Stimulated activated CD4-positive, alpha-beta T cell treated with anti-CD3 and anti-CD28 coated beads, Interleukin-1b, Interleukin-23, amount 100 ng/mL, for 24 hours (primary cell): Measurements from ENCODE around the gene IFT22.
"Not testable (repeated sequence)": the region's sequence is repeated elsewhere in the genome, so short reads cannot be mapped to it uniquely, and the experiment has no call there.

Source experiments
- DNase-seq, 4 experiments: peaks; one replicate each; pipeline ENCODE4 v3.0.0-alpha.2; 2020; ENCODE audit warnings: low read depth in 4 of 4, low spot score in 1 of 4

Gene IFT22

DNA sequence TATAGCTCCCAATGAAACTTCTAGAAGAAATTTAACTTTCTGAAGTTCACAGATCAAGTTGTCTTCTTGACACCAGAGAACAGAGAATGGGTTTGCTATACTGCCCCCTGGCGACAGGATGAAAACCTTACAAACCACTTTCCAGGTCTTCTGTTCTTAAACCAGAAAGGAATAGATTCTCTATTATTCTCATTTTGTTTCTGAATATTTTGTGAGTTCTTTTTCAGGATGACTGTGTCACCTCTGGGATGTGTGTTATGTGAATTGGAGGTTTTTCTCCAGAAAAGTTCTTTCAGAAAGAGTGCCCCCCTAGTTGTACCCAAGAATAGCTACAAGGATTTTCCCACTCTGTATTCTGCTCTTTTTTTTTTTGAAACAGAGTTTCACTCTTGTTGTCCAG is 6.3 kb downstream of the IFT22 start:
- DNase-seq: peak in 2 of 4 experiments; percentile 32 to 42

- peak in 3 of 4 experiments; percentile 18 to 51 (median 27) for DNase-seq
Measured at GRCh38 chr7:101308245-101309085, 13.1 kb downstream of the IFT22 start.

- no peak for DNase-seq
Measured at GRCh38 chr7:101306307-101306706, 15.3 kb downstream of the IFT22 start.

DNA sequence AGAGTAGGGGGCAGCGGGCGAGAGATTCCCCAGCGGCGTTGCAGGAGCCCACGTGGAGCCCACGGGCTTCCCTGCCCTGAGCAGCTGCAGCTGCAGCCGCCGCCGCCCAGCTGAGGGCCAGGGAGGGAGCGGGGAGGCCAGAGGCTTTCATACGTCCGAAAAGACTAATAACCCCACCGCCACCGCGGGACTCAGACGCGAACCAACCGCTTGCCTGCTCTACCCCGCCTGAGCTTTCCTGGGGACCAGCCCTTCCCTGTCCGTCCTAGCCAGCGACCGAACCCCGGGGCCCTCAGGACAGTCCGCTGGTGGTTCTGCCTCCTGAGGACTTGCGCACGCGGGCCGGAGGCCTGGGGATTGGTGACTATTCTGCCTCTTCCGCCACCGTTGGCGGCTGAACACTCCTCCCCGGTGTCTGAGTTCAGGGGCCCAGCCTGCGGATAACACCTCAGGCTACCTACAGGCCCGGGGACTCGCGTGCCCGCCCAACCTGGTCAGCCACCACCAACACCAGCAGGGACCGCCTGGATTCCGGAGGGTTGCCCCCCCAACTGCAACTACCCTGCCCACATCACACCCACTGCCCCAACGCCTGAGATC is 18.4 kb downstream of the IFT22 start:
- no peak for DNase-seq

- DNase-seq: no peak
Measured at GRCh38 chr7:101302641-101303101, 18.9 kb downstream of the IFT22 start.

DNA sequence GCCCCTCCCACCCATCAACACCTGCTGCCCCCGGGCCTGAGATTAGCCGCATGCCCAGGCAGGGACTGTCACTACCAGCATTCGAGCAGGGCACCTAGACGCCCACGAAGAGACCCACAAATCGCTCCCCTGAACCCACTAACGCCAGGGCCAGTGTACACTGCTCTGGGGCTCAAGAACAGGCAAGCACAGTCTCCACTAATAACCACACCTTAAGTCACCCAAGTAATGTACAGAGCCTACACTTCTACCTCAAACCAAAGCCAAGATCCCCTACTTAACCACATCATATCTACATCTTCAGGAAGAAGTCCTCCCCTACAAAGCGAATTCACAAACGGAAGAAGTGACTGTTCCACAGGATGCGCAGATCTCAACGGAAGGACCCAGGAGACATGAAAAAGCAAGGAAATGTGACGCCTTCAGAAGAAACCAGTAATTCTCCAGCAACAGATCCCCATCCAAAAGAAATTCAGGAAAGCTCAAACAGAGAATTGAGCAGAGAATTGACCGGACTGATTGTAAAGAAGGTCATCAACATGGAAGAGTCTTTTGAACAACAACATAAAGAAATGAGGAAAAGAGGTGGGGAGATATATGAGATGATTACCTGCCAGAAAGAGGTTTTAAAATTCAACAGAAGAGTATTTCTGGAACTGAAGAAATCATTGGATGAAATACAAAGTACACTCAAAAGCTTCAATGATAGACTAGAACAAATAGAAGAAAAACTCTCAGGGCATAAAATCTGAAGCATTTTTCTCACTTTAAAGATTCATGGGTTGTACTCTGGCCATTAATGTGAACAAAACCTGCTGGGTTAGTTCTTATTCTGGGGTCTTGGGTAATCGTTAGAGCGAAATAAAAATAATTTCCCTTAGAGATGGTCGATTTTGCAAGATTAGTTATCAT is 20.9 kb downstream of the IFT22 start:
- no peak for DNase-seq

DNA sequence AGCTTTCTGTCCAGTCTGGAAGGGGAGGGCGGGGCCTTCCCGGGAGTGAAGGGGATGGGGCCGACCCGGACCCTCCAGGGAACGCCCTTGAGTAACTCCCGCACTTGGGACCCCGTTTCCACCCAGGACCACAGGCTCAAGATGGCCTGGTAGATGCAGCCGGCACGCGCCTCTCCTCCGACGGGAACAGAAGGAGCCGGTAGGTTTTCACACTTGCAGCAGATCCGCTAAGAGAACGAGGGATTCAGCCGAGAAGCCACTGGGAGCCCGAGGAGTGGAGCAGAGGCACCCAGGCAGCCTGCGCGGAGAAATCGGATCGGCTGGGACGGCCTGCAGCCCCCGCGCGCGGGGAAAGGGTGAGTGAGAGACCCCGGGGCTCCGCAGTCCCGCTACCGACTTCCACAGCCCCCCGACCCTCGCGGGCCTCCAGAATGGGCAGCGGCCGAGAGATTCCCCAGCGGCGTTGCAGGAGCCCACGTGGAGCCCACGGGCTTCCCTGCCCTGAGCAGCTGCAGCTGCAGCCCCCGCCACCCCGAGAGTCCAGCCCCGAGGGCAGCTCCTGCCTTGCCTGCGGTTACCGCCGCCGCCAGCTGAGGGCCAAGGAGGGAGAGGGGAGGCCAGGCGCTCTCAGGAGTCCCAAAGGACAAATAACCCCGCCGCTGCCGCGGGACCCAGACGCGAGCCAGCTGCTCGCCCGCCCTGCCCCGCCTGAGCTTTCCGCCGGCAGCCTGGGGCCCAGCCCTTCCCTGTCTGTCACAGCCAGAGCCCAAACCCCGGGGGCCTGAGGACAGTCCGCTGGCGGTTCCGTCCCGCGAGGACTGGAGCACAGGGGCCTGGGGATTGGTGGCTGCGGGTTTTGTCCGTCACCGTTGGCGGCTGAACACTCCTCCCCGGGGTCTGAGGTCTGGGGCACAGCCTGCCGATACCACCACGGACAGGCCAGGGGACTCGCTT is 21.8 kb downstream of the IFT22 start:
- DNase-seq: no peak

DNA sequence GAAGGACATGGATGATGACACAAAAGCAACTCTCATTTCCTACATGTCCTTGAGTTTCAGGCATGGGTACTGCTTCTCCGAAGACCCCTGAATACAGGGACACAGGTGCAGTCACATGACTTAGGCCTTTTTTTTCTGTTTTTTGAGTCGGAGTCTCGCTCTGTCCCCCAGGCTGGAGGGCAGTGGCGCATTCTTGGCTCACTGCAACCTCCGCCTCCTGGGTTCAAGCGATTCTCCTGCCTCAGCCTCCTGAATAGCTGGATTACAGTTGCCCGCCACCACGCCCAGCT is 26.8 kb downstream of the IFT22 start:
- DNase-seq: no peak

DNA sequence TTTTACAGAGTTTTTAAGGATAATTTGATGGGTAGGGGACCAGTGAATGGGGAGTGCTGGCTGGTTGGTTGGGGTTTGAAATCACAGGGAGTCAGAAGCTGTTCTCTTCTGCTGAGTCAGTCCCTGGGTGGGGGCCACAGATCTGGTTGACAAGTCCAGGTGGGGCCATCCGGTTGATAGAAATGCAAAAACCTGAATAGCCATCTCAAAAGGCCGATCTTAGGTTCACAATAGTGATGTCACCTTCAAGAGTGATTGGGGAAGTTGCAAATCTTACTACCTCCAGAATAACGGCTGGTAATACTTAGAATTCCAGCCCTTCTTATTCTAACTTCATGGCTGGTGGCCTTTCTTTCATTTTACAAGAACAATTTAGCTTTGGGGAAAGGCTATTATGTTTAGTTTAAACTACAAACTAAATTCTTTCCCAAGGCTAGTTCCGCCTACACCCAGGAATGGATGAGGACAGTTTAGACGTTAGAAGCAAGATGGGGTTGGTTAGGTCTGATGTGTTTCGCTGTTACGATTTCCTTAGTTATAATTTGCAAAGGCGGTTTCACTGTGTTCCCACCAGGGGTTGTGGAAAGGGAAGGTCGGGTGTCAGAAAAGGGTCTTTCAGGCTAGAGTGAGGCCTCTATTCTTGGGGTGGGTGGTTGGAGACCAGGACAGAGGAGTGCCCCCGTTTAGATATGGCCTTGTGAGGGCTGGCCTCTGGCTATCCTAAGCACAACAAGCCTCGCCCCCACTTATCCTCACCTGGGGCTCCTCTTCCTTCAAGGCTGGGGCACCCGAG is 27.4 kb downstream of the IFT22 start:
- DNase-seq: no peak

GRCh38 chr7:101293069-101294021 is 28.3 kb downstream of the IFT22 start:
- not testable (repeated sequence) for DNase-seq

GRCh38 chr7:101292566-101292965 is 29.0 kb downstream of the IFT22 start:
- DNase-seq: not testable (repeated sequence)

DNA sequence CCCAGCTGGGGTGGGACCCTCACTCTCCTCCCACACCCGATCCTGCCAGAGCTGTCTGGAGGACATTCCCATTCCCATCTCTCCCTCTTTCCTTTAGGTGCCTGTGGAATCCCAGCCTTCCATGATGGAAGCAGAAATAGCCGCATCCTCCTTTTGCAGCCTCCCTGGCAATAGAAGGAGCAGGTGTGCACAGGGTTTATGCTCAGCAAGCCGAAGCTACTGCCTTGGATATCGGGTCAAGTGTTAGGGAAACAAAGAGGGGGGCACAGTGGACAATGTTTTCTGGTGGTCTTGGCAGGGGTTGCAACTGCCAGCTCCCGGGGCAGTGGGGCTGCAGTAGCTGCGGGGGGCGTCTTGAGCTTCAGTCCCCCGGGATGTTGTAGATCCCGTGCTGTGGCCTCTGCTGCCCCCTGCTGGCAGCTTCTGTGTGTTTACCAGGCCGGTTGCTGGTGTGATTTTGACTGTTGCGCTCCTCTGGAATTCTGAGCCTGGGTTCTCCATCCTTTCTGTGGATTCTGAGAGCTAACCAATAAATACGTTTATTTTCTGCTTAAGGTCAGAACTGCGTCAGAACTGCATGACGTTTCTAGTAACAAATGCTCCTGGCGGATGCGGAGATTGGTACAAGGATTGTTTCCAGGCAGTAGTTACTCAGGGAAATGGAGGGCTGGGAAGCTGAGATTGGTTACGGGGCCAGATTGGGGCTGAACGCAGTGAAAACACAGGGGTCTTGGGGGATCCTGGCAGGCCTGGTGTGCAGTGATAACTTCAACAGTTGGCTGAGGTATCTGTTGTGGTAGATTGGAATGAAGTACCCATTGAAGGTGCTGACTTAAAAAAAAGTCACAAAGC is 31.2 kb downstream of the IFT22 start:
- peak; percentile 37 to 48 (median 44) for DNase-seq

DNA sequence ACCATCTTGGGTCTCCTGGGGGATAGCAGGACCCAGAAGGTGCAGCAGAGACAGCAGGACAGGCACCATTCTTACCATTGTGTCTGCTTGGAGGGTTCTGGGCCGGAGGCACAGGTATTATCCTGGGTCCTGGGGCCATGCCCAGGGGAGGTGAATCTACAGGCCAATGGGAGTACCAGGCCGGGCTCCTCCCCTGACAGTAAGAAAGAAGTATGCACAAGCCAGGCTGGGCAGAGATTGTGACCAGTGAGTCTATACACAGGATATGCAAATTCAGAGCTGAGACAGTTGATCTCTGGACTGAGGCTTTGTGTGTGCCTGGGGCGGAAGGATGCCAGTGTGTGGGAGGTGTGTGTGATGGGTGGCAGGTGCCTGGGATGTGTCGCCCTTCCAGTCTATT is 31.9 kb downstream of the IFT22 start:
- DNase-seq: not testable (repeated sequence)

DNA sequence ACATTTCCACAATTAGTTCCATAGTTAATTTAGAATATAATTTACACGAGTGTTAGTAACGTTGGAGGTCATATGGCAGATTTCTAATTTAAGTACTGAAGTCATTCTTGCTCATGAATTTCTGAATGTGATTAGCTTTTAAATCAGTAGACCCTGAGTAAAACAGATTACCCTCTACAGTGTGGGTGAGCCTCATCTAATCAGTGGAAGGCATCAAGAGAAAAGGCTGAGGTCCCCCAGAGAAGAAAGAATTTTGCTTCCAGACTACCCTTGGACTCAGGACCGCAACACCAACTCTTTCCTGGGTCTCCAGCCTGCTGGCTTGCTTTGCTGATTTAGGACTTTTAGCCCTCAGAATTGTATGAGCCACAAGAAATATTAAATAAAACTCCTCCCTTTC is 33.2 kb downstream of the IFT22 start:
- DNase-seq: no peak

- no peak for DNase-seq
Measured at GRCh38 chr7:101287032-101287431, 34.6 kb downstream of the IFT22 start.

DNA sequence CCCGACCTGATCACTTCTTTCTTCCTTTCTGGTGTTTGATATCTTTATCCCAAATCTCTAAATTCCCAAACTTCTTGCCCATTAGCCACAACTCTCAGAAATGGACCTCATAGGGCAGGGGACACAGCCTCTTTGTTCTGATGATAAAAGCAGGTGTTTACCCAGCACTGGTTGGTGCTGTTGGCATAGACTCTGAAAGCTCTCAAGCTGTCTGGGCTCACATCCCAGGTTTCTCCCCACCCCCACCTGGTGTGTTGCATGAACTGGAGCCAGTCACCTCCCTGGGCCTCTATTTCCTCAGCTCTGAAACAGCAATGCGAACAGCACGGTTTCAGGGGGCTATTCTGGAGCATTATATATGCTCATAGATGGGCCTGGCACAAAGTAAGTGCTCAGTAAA is 35.7 kb downstream of the IFT22 start:
- not testable (repeated sequence) for DNase-seq

DNA sequence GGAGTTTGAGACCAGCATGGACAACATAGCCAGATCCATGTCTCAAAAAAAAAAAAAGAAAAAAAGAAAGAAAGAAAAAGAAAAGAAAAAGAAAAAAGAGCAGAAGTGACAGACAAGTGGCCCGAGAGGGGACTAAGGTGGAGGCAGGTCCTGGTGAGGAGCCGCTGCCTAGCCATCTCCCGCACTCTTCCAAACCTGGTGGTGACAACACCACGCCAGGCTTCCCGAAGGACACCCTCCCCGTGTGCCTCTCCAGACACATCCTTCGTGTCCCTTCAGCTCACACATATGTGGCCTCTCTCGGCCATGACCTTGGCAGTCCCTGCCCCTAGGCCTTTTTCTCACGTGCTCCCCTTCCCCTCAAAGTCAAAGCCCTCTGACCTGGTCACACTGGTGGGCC is 36.4 kb downstream of the IFT22 start:
- DNase-seq: no peak

- DNase-seq: not testable (repeated sequence)
Measured at GRCh38 chr7:101280912-101281311, 40.7 kb downstream of the IFT22 start.
